Tibial artery (tissue), 4 donors: Measurements from ENCODE around the gene BCL2L12.

ENCODE experiments used
- DNase-seq, 2 donors: peaks; one replicate each; pipeline ENCODE4 v3.0.0-alpha.2; 2019
- H3K27ac ChIP-seq, 2 donors: fragments of 200-600 bp; sonication (generic) in 1 of 2; 1 replicate in 1 of 2; 2 replicates in 1 of 2; pipeline ENCODE4 v1.5.1; 2018 to 2019; ENCODE audit warnings: mild to moderate bottlenecking in 1 of 2
- H3K27me3 ChIP-seq, 2 donors: fragments of 200-600 bp; sonication (generic) in 1 of 2; one replicate each; pipeline versions ENCODE4 v1.5.1 to v1.6.0; 2016 to 2019
- H3K36me3 ChIP-seq, 3 donors: fragments of 200-600 bp; sonication (generic) in 2 of 3; one replicate each; pipeline ENCODE4 v1.5.1; 2016 to 2019; ENCODE audit warnings: mild to moderate bottlenecking in 2 of 3
- H3K4me1 ChIP-seq, 4 donors: fragments of 200-600 bp; sonication (generic) in 2 of 4; 1 replicate in 3 of 4; 2 replicates in 1 of 4; pipeline ENCODE4 v1.5.1; 2016 to 2019
- H3K4me3 ChIP-seq, 2 donors: fragments of 200-600 bp; sonication (generic) in 1 of 2; 1 replicate in 1 of 2; 2 replicates in 1 of 2; pipeline ENCODE4 v1.5.1; 2018 to 2019; ENCODE audit warnings: mild to moderate bottlenecking in 2 of 2
- H3K9me3 ChIP-seq, 3 donors: fragments of 200-600 bp; sonication (generic) in 1 of 3; one replicate each; pipeline ENCODE4 v1.5.1; 2016 to 2019
- CTCF ChIP-seq, 2 experiments: fragments of 200-600 bp in 1 of 2; fragments of 450-650 bp in 1 of 2; IDR thresholded peaks; one replicate each; pipeline ENCODE4 v1.5.1; 2017 to 2019; ENCODE audit warnings: antibody characterized with exemption in 2 of 2, mild to moderate bottlenecking in 1 of 2, moderate library complexity in 1 of 2
- intact Hi-C: fragments of 100-400 bp; cut with DNase I; formaldehyde crosslinking; loops from one replicate; pipeline ENCODE4 v1.15.0; 2023; ENCODE audit warnings: low total_unique reads

The BCL2L12 gene

GRCh38 chr19:49681830-49682229 is 16.1 kb downstream of the BCL2L12 start:
- Histone ChIP-seq H3K4me1 (peaks cover 2 to 40% (median 36%) of the 10 kb centered on the region in 4 donors), H3K36me3 (peaks cover 53 to 61% (median 56%) of the 10 kb centered on the region in 3 donors), H3K27ac (no peak overlapping the region), H3K4me3 (no peak overlapping the region), H3K27me3 (no peaks in the 10 kb centered on the region), H3K9me3 (no peaks in the 10 kb centered on the region)
- intact Hi-C loops: no loop called here
- DNase-seq: no peak
- no peak for TF ChIP-seq CTCF (IDR thresholded peaks at IDR 0.05)

- H3K36me3 ChIP-seq: peaks cover 53 to 66% (median 60%) of the 10 kb centered on the region in 3 donors
- H3K4me1 ChIP-seq: peaks cover 0 to 40% (median 36%) of the 10 kb centered on the region in 4 donors
- H3K27ac ChIP-seq: no peak overlapping the region
- no peaks in the 10 kb centered on the region for H3K27me3 ChIP-seq
- H3K4me3 ChIP-seq: no peak overlapping the region
- H3K9me3 ChIP-seq: no peaks in the 10 kb centered on the region
- intact Hi-C loops: no loop called here
- no peak for TF ChIP-seq CTCF (IDR thresholded peaks at IDR 0.05)
- no peak for DNase-seq
Measured at GRCh38 chr19:49682274-49682673, 16.5 kb downstream of the BCL2L12 start.

- intact Hi-C loops: no loop called here
- no peak for TF ChIP-seq CTCF (IDR thresholded peaks at IDR 0.05)
- Histone ChIP-seq H3K27me3 (no peaks in the 10 kb centered on the region), H3K9me3 (no peaks in the 10 kb centered on the region), H3K36me3 (peaks cover 53 to 76% (median 70%) of the 10 kb centered on the region in 3 donors), H3K4me1 (peaks cover 0 to 26% (median 22%) of the 10 kb centered on the region in 4 donors), H3K4me3 (no peak overlapping the region), H3K27ac (no peak overlapping the region)
- DNase-seq: no peak
Measured at GRCh38 chr19:49683814-49684250, 18.1 kb downstream of the BCL2L12 start.

- Histone ChIP-seq H3K4me3 (no peak overlapping the region), H3K9me3 (no peaks in the 10 kb centered on the region), H3K27me3 (peaks cover 0 to 1% of the 10 kb centered on the region in 2 donors), H3K27ac (no peak overlapping the region), H3K36me3 (peaks cover 53 to 76% (median 70%) of the 10 kb centered on the region in 3 donors), H3K4me1 (peaks cover 0 to 24% (median 20%) of the 10 kb centered on the region in 4 donors)
- intact Hi-C loops: no loop called here
- DNase-seq: no peak
- peak in 1 of 2 experiments; percentile 12 for TF ChIP-seq CTCF (IDR thresholded peaks at IDR 0.05)
Measured at GRCh38 chr19:49684251-49684982, 18.7 kb downstream of the BCL2L12 start.

GRCh38 chr19:49684983-49685553 is 19.3 kb downstream of the BCL2L12 start:
- peaks cover 0 to 3% of the 10 kb centered on the region in 2 donors for H3K27me3 ChIP-seq
- no peak for DNase-seq
- intact Hi-C loops: no loop called here
- TF ChIP-seq CTCF (IDR thresholded peaks at IDR 0.05): no peak
- no peaks in the 10 kb centered on the region for H3K9me3 ChIP-seq
- H3K27ac ChIP-seq: no peak overlapping the region
- no peak overlapping the region for H3K4me3 ChIP-seq
- peaks cover 53 to 76% (median 70%) of the 10 kb centered on the region in 3 donors for H3K36me3 ChIP-seq
- H3K4me1 ChIP-seq: peaks cover 0 to 24% (median 20%) of the 10 kb centered on the region in 4 donors
